Nephron progenitor cell (in vitro differentiated cells): ENCODE data around the gene FKBP4.

Experiments
- DNase-seq: peaks from one replicate; pipeline ENCODE4 v3.0.0; 2021
- H3K27ac Mint-ChIP-seq: 2 replicates; pipeline ENCODE4 v1.8.0; 2021; ENCODE audit warnings: mild to moderate bottlenecking, moderate library complexity, mixed read lengths
- H3K27me3 Mint-ChIP-seq: 2 replicates; pipeline ENCODE4 v1.8.0; 2021; ENCODE audit warnings: mild to moderate bottlenecking, low read depth, mixed read lengths; ENCODE audit not compliant: poor library complexity
- H3K36me3 Mint-ChIP-seq: 2 replicates; pipeline ENCODE4 v1.8.0; 2021; ENCODE audit warnings: low read depth, mixed read lengths
- H3K4me1 Mint-ChIP-seq: 2 replicates; pipeline ENCODE4 v1.8.0; 2021; ENCODE audit warnings: mixed read lengths
- H3K4me3 Mint-ChIP-seq: 2 replicates; pipeline ENCODE4 v1.8.0; 2021; ENCODE audit warnings: mild to moderate bottlenecking, moderate library complexity, mixed read lengths
- H3K9me3 Mint-ChIP-seq: 2 replicates; pipeline ENCODE4 v1.8.0; 2021; ENCODE audit warnings: mild to moderate bottlenecking, moderate library complexity, mixed read lengths
- TF ChIP-seq, protein P1 (sequence below): fragments of 200-600 bp; sonication (generic); IDR thresholded peaks from 2 replicates; pipeline ENCODE4 v1.5.0; 2021; ENCODE audit warnings: antibody characterized with exemption

The FKBP4 gene

DNA sequence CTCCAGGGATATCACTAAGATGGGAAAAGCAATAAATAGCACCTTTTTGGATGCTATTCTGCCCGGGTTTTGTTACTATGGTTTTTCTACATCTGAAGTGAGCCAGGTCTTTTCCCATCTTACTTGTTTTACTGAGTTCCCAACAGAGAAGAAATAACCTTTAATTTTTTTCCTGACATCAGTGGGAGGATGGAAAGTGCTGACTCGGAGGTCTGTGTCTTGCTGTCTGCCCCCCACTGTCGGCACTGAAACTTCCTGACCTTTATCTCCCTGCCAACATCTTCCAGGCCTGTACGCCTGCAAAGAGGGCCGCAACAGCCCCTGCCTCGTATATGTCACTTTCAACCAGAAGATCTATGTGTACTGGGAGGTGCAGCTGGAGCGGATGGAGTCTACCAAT, 28.7 kb downstream of the FKBP4 start:
- no peaks in the 10 kb centered on the region for H3K9me3 Mint-ChIP-seq
- TF ChIP-seq, protein P1, sequence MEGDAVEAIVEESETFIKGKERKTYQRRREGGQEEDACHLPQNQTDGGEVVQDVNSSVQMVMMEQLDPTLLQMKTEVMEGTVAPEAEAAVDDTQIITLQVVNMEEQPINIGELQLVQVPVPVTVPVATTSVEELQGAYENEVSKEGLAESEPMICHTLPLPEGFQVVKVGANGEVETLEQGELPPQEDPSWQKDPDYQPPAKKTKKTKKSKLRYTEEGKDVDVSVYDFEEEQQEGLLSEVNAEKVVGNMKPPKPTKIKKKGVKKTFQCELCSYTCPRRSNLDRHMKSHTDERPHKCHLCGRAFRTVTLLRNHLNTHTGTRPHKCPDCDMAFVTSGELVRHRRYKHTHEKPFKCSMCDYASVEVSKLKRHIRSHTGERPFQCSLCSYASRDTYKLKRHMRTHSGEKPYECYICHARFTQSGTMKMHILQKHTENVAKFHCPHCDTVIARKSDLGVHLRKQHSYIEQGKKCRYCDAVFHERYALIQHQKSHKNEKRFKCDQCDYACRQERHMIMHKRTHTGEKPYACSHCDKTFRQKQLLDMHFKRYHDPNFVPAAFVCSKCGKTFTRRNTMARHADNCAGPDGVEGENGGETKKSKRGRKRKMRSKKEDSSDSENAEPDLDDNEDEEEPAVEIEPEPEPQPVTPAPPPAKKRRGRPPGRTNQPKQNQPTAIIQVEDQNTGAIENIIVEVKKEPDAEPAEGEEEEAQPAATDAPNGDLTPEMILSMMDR: no peak
- no peaks in the 10 kb centered on the region for H3K4me1 Mint-ChIP-seq
- peaks cover 62% of the 10 kb centered on the region for H3K36me3 Mint-ChIP-seq
- no peaks in the 10 kb centered on the region for H3K27me3 Mint-ChIP-seq
- peak overlapping the region; percentile 60 for H3K27ac Mint-ChIP-seq
- DNase-seq: no peak
- no peak overlapping the region for H3K4me3 Mint-ChIP-seq

DNA sequence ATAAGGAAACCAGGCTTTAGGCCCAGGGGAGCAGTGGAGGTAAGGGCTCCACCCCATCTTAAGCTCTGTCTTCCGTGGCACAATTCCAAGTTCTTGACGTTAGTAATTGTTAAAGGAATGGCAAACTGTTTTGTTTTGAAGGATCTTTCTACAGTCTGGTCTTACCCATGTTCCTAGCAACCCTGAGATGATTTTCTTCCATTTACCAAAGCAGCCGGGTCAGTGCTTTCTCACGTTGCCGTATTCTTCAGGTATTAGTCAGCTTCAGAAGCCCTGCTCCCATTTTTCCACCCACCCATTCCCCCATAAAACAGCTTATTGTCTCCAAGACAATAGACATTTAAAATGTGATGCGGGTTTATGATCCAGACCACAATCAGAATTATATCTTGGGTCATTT, 29.8 kb downstream of the FKBP4 start:
- no peaks in the 10 kb centered on the region for H3K4me1 Mint-ChIP-seq
- DNase-seq: no peak
- H3K27ac Mint-ChIP-seq: no peak overlapping the region
- no peaks in the 10 kb centered on the region for H3K9me3 Mint-ChIP-seq
- H3K4me3 Mint-ChIP-seq: no peak overlapping the region
- H3K36me3 Mint-ChIP-seq: peaks cover 67% of the 10 kb centered on the region
- H3K27me3 Mint-ChIP-seq: no peaks in the 10 kb centered on the region
- TF ChIP-seq, protein P1: no peak

DNA sequence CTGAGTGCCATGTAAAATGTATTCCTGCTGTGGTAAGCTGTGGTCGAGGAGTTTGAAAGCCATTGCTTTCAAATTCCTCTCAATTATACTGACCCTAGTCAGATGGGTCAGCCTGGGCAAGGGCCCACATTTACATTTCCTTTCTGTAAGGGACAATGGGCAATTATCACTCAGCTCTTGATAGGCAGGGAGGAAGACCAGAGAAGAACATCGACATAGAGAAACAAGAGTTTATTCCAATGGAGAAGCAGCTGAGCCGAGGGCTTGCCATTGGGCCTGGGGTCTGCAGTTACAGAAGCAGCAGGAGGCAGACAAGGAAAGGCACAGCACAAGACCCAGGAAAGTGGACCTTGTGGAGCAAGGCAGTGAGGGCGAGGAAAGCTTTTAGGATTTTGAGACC, 30.4 kb downstream of the FKBP4 start:
- Mint-ChIP-seq H3K27ac (no peak overlapping the region), H3K27me3 (no peaks in the 10 kb centered on the region), H3K9me3 (no peaks in the 10 kb centered on the region), H3K4me3 (no peak overlapping the region), H3K4me1 (no peaks in the 10 kb centered on the region), H3K36me3 (peaks cover 64% of the 10 kb centered on the region)
- DNase-seq: no peak
- TF ChIP-seq, protein P1: no peak

DNA sequence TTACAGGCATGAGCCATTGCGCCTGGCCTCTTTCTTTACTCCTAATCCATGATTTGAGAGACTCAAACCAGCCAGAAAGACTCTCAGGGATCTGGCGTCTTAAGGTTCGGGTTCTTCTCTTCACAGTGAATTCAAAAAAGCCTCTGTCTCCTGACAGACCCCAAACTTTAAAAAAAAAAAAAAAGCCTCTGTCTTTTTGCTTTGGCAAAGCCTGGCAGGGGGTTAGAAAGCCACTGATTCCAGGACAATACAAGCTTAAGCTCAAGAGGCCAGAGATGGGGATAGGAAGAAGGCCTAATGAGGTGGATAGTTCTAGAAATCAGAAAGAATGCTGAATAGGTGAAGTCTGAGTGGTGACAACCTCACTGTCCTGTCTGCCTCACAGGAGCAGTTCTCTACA, 31.3 kb downstream of the FKBP4 start:
- H3K4me3 Mint-ChIP-seq: no peak overlapping the region
- no peak overlapping the region for H3K27ac Mint-ChIP-seq

DNA sequence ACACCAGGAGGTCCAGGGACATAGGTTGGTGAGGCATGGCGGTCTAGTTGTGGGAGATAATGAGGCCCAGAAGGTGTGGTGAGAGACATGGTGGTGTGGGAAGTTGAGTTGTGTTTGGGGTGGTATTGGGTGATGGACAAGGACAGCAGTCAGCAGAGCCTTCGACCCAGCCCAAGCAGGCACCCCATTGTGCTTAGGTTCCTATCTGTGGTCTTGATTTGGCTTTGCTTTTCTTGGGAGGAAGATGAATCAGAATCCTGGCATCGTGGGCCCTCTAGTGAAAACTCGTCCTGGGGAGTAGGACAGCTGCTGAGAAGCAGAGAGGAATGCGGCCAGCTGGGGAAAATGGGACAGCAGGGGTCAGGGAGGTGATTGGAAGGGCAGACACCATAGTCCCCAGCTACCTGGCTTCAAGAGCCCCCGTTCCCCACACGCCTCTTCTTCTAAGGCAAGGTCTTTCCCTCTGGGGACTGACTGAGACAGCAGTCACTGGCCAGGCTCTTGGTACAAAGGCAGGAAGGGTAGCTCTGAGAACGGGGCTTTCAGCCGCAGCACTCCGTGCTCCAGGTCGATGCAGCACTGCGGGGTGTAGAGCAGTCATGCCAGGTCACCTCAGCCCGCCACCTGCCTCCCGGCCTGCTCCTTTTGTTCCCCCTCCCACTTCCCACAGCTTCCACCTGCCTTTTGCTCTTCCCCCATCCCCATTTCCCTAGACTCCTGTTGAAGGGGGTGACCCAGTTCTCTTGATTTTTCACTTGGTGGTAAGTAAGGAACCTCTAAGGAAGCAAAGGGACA, 32.1 kb downstream of the FKBP4 start:
- DNase-seq: no peak
- no peak overlapping the region for H3K27ac Mint-ChIP-seq
- TF ChIP-seq, protein P1: no peak

More for the DNA sequence above, 31.3 kb downstream of the FKBP4 start:
- TF ChIP-seq, protein P1: no peak
- no peak for DNase-seq
- Mint-ChIP-seq H3K4me1 (no peaks in the 10 kb centered on the region), H3K9me3 (no peaks in the 10 kb centered on the region), H3K27me3 (no peaks in the 10 kb centered on the region), H3K36me3 (peaks cover 62% of the 10 kb centered on the region)

DNA sequence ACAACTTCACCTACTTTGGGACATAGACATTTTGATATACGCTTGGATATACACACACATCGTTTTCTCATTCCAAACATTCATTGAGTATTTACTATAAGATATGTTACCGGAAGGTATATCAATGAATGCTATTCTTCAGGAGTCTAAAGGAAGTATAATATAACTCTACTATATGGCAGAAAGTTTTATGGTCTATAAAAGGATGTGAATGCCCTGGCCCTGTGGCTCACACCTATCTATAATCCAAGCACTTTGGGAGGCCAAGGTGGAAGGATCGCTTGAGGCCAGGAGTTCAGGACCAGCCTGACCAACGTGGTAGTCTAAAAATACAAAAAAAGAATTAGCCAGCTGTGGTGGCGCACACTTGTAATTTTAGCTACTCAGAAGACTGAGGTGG, 34.5 kb downstream of the FKBP4 start:
- peaks cover 47% of the 10 kb centered on the region for H3K36me3 Mint-ChIP-seq
- no peak overlapping the region for H3K4me3 Mint-ChIP-seq
- no peaks in the 10 kb centered on the region for H3K9me3 Mint-ChIP-seq

More for the DNA sequence above, 32.1 kb downstream of the FKBP4 start:
- no peak overlapping the region for H3K4me3 Mint-ChIP-seq
- no peaks in the 10 kb centered on the region for H3K27me3 Mint-ChIP-seq
- no peaks in the 10 kb centered on the region for H3K4me1 Mint-ChIP-seq
- H3K36me3 Mint-ChIP-seq: peaks cover 60% of the 10 kb centered on the region
- no peaks in the 10 kb centered on the region for H3K9me3 Mint-ChIP-seq

More for the DNA sequence above, 34.5 kb downstream of the FKBP4 start:
- TF ChIP-seq, protein P1: no peak
- Mint-ChIP-seq H3K27me3 (no peaks in the 10 kb centered on the region), H3K27ac (no peak overlapping the region), H3K4me1 (peaks cover 22% of the 10 kb centered on the region)
- no peak for DNase-seq
